Testis (tissue), 2 donors: ENCODE measurements around the gene HLA-E.

ENCODE experiments used
- POLR2A ChIP-seq: fragments of 450-650 bp; IDR thresholded peaks from one replicate; pipeline ENCODE4 v1.6.1; 2017; ENCODE audit warnings: antibody characterized with exemption, mild to moderate bottlenecking, moderate library complexity
- TF ChIP-seq, protein P1 (sequence below), 3 experiments: fragments of 450-650 bp in 2 of 3; fragments of 200-600 bp in 1 of 3; sonication (generic) in 1 of 3; IDR thresholded peaks; one replicate each; pipeline ENCODE4 v1.5.1; 2016 to 2019; ENCODE audit warnings: antibody characterized with exemption in 3 of 3, mild to moderate bottlenecking in 2 of 3, moderate library complexity in 1 of 3

GRCh38 chr6:30481211-30481964, 7.9 kb upstream of the HLA-E start:
- TF ChIP-seq, protein P1, sequence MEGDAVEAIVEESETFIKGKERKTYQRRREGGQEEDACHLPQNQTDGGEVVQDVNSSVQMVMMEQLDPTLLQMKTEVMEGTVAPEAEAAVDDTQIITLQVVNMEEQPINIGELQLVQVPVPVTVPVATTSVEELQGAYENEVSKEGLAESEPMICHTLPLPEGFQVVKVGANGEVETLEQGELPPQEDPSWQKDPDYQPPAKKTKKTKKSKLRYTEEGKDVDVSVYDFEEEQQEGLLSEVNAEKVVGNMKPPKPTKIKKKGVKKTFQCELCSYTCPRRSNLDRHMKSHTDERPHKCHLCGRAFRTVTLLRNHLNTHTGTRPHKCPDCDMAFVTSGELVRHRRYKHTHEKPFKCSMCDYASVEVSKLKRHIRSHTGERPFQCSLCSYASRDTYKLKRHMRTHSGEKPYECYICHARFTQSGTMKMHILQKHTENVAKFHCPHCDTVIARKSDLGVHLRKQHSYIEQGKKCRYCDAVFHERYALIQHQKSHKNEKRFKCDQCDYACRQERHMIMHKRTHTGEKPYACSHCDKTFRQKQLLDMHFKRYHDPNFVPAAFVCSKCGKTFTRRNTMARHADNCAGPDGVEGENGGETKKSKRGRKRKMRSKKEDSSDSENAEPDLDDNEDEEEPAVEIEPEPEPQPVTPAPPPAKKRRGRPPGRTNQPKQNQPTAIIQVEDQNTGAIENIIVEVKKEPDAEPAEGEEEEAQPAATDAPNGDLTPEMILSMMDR (IDR thresholded peaks at IDR 0.05) = no peak
- TF ChIP-seq POLR2A = no peak
